Activated naive CD4-positive, alpha-beta T cell treated with anti-CD3 and anti-CD28 coated beads, Interleukin-2, amount 10 ng/mL, durations not matched to agents 7 days and 5 days (primary cell): ENCODE data around the gene ROBO1.

Experiments
- CTCF ChIA-PET: fragments of 350-600 bp; sonication (Branson Sonifier 250); formaldehyde crosslinking; loops from one replicate; lab custom pipeline; 2021; ENCODE audit warnings: antibody characterized with exemption; lab: Charles Lee
- DNase-seq: peaks from one replicate; pipeline ENCODE4 v3.0.0-alpha.2; 2020
- H3K27ac Mint-ChIP-seq: one replicate; pipeline ENCODE4 v1.8.0; 2021; ENCODE audit warnings: mild to moderate bottlenecking, moderate library complexity, mixed read lengths
- H3K27me3 Mint-ChIP-seq: one replicate; pipeline ENCODE4 v1.8.0; 2021; ENCODE audit warnings: mild to moderate bottlenecking, mixed read lengths
- H3K36me3 Mint-ChIP-seq: one replicate; pipeline ENCODE4 v1.8.0; 2021; ENCODE audit warnings: mixed read lengths
- H3K4me1 Mint-ChIP-seq: one replicate; pipeline ENCODE4 v1.8.0; 2021; ENCODE audit warnings: mixed read lengths
- H3K4me3 Mint-ChIP-seq: one replicate; pipeline ENCODE4 v1.8.0; 2021; ENCODE audit warnings: mild to moderate bottlenecking, moderate library complexity, mixed read lengths
- H3K9me3 Mint-ChIP-seq: one replicate; pipeline ENCODE4 v1.8.0; 2021; ENCODE audit warnings: mixed read lengths

Gene ROBO1

GRCh38 chr3:79003994-79004393 lies 763.8 kb downstream of the ROBO1 start:
- Mint-ChIP-seq H3K36me3 (no peaks in the 10 kb centered on the region), H3K27ac (no peak overlapping the region), H3K4me3 (no peak overlapping the region), H3K4me1 (no peaks in the 10 kb centered on the region), H3K9me3 (peaks cover 2% of the 10 kb centered on the region), H3K27me3 (no peaks in the 10 kb centered on the region)
- DNase-seq: no peak
- CTCF ChIA-PET: no interaction called here

GRCh38 chr3:79002465-79003372 lies 765.1 kb downstream of the ROBO1 start:
- Mint-ChIP-seq H3K4me3 (no peak overlapping the region), H3K36me3 (no peaks in the 10 kb centered on the region), H3K9me3 (peaks cover 5% of the 10 kb centered on the region), H3K27me3 (no peaks in the 10 kb centered on the region), H3K4me1 (no peaks in the 10 kb centered on the region), H3K27ac (no peak overlapping the region)
- CTCF ChIA-PET: no interaction called here
- DNase-seq: no peak

- H3K4me1 Mint-ChIP-seq: no peaks in the 10 kb centered on the region
- CTCF ChIA-PET: no interaction called here
- no peak overlapping the region for H3K4me3 Mint-ChIP-seq
- no peak overlapping the region for H3K27ac Mint-ChIP-seq
- peaks cover 7% of the 10 kb centered on the region for H3K9me3 Mint-ChIP-seq
- no peak for DNase-seq
- no peaks in the 10 kb centered on the region for H3K27me3 Mint-ChIP-seq
- H3K36me3 Mint-ChIP-seq: no peaks in the 10 kb centered on the region
Measured at GRCh38 chr3:79001255-79001654, 766.5 kb downstream of the ROBO1 start.

GRCh38 chr3:78999139-78999538 lies 768.7 kb downstream of the ROBO1 start:
- no peak for DNase-seq
- no peaks in the 10 kb centered on the region for H3K4me1 Mint-ChIP-seq
- CTCF ChIA-PET: no interaction called here
- peaks cover 7% of the 10 kb centered on the region for H3K9me3 Mint-ChIP-seq
- no peaks in the 10 kb centered on the region for H3K36me3 Mint-ChIP-seq
- no peaks in the 10 kb centered on the region for H3K27me3 Mint-ChIP-seq
- H3K4me3 Mint-ChIP-seq: no peak overlapping the region
- H3K27ac Mint-ChIP-seq: no peak overlapping the region

GRCh38 chr3:78995087-78995486 lies 772.7 kb downstream of the ROBO1 start:
- Mint-ChIP-seq H3K27me3 (no peaks in the 10 kb centered on the region), H3K4me1 (no peaks in the 10 kb centered on the region), H3K36me3 (no peaks in the 10 kb centered on the region), H3K9me3 (peaks cover 7% of the 10 kb centered on the region), H3K4me3 (no peak overlapping the region), H3K27ac (no peak overlapping the region)
- DNase-seq: no peak
- CTCF ChIA-PET: no interaction called here

- Mint-ChIP-seq H3K9me3 (peaks cover 7% of the 10 kb centered on the region), H3K27me3 (no peaks in the 10 kb centered on the region), H3K4me1 (no peaks in the 10 kb centered on the region), H3K4me3 (no peak overlapping the region), H3K27ac (no peak overlapping the region), H3K36me3 (no peaks in the 10 kb centered on the region)
- no peak for DNase-seq
- CTCF ChIA-PET: no interaction called here
Measured at GRCh38 chr3:78994174-78995027, 773.4 kb downstream of the ROBO1 start.

GRCh38 chr3:78993375-78993774 lies 774.4 kb downstream of the ROBO1 start:
- Mint-ChIP-seq H3K36me3 (no peaks in the 10 kb centered on the region), H3K27ac (no peak overlapping the region), H3K27me3 (no peaks in the 10 kb centered on the region), H3K4me1 (no peaks in the 10 kb centered on the region), H3K9me3 (peaks cover 4% of the 10 kb centered on the region), H3K4me3 (no peak overlapping the region)
- CTCF ChIA-PET: no interaction called here
- DNase-seq: no peak

- no peaks in the 10 kb centered on the region for H3K27me3 Mint-ChIP-seq
- CTCF ChIA-PET: no interaction called here
Measured at GRCh38 chr3:78992830-78993229, 775.0 kb downstream of the ROBO1 start.

GRCh38 chr3:78992400-78992799 lies 775.4 kb downstream of the ROBO1 start:
- Mint-ChIP-seq H3K4me1 (no peaks in the 10 kb centered on the region), H3K27ac (no peak overlapping the region), H3K36me3 (no peaks in the 10 kb centered on the region), H3K9me3 (peaks cover 4% of the 10 kb centered on the region), H3K27me3 (no peaks in the 10 kb centered on the region), H3K4me3 (no peak overlapping the region)
- DNase-seq: no peak
- CTCF ChIA-PET: no interaction called here

More at GRCh38 chr3:78992830-78993229, 775.0 kb downstream of the ROBO1 start:
- H3K4me1 Mint-ChIP-seq: no peaks in the 10 kb centered on the region
- no peak for DNase-seq
- H3K27ac Mint-ChIP-seq: no peak overlapping the region
- H3K9me3 Mint-ChIP-seq: peaks cover 4% of the 10 kb centered on the region
- H3K36me3 Mint-ChIP-seq: no peaks in the 10 kb centered on the region
- no peak overlapping the region for H3K4me3 Mint-ChIP-seq

GRCh38 chr3:78991656-78992055 lies 776.1 kb downstream of the ROBO1 start:
- no peak for DNase-seq
- CTCF ChIA-PET: no interaction called here
- no peak overlapping the region for H3K27ac Mint-ChIP-seq
- no peak overlapping the region for H3K4me3 Mint-ChIP-seq
- no peaks in the 10 kb centered on the region for H3K27me3 Mint-ChIP-seq
- H3K4me1 Mint-ChIP-seq: no peaks in the 10 kb centered on the region
- no peaks in the 10 kb centered on the region for H3K36me3 Mint-ChIP-seq
- peaks cover 4% of the 10 kb centered on the region for H3K9me3 Mint-ChIP-seq

- no peaks in the 10 kb centered on the region for H3K4me1 Mint-ChIP-seq
- CTCF ChIA-PET: interaction anchor here (1.1 kb wide), 1 partner anchor 17 kb away, joined by 3 read pairs; no protein-coding TSS in a partner anchor
- no peaks in the 10 kb centered on the region for H3K36me3 Mint-ChIP-seq
Measured at GRCh38 chr3:78990156-78990555, 777.6 kb downstream of the ROBO1 start.

GRCh38 chr3:78988324-78988723 lies 779.5 kb downstream of the ROBO1 start:
- H3K27ac Mint-ChIP-seq: no peak overlapping the region
- H3K4me3 Mint-ChIP-seq: no peak overlapping the region
- H3K9me3 Mint-ChIP-seq: peaks cover 9% of the 10 kb centered on the region
- CTCF ChIA-PET: no interaction called here
- no peaks in the 10 kb centered on the region for H3K36me3 Mint-ChIP-seq
- no peaks in the 10 kb centered on the region for H3K4me1 Mint-ChIP-seq
- no peak for DNase-seq
- no peaks in the 10 kb centered on the region for H3K27me3 Mint-ChIP-seq

More at GRCh38 chr3:78990156-78990555, 777.6 kb downstream of the ROBO1 start:
- peaks cover 7% of the 10 kb centered on the region for H3K9me3 Mint-ChIP-seq
- DNase-seq: no peak
- no peaks in the 10 kb centered on the region for H3K27me3 Mint-ChIP-seq
- H3K4me3 Mint-ChIP-seq: no peak overlapping the region
- H3K27ac Mint-ChIP-seq: no peak overlapping the region

- CTCF ChIA-PET: no interaction called here
- no peak overlapping the region for H3K4me3 Mint-ChIP-seq
- no peaks in the 10 kb centered on the region for H3K27me3 Mint-ChIP-seq
- DNase-seq: no peak
- no peaks in the 10 kb centered on the region for H3K4me1 Mint-ChIP-seq
- H3K27ac Mint-ChIP-seq: no peak overlapping the region
- H3K9me3 Mint-ChIP-seq: peaks cover 9% of the 10 kb centered on the region
- no peaks in the 10 kb centered on the region for H3K36me3 Mint-ChIP-seq
Measured at GRCh38 chr3:78986416-78987101, 781.2 kb downstream of the ROBO1 start.

GRCh38 chr3:78985981-78986380 lies 781.8 kb downstream of the ROBO1 start:
- Mint-ChIP-seq H3K27me3 (no peaks in the 10 kb centered on the region), H3K36me3 (no peaks in the 10 kb centered on the region), H3K4me3 (no peak overlapping the region), H3K27ac (no peak overlapping the region), H3K9me3 (peaks cover 9% of the 10 kb centered on the region), H3K4me1 (no peaks in the 10 kb centered on the region)
- no peak for DNase-seq
- CTCF ChIA-PET: no interaction called here
